WTC11 (cell line): ENCODE results near the gene TUBGCP3.

Experiments
- ATF1 ChIP-seq: sonication (generic); formaldehyde crosslinking; IDR thresholded peaks from 2 replicates; pipeline ENCODE4 v1.8.1; 2023; ENCODE audit warnings: mild to moderate bottlenecking, moderate library complexity, missing genetic modification reagents
- TF ChIP-seq, protein P1 (sequence below): sonication (generic); formaldehyde crosslinking; IDR thresholded peaks from 2 replicates; pipeline ENCODE4 v1.8.1; 2023; ENCODE audit warnings: mild to moderate bottlenecking, missing genetic modification reagents, moderate library complexity
- TF ChIP-seq, protein P2 (sequence below): sonication (generic); formaldehyde crosslinking; IDR thresholded peaks from 2 replicates; pipeline ENCODE4 v1.8.1; 2023; ENCODE audit warnings: mild to moderate bottlenecking, moderate library complexity, missing genetic modification reagents
- TF ChIP-seq, protein P3 (sequence below): fragments of 200-600 bp; IDR thresholded peaks from 2 replicates; pipeline ENCODE4 v1.8.0; 2022; ENCODE audit warnings: antibody characterized with exemption

DNA sequence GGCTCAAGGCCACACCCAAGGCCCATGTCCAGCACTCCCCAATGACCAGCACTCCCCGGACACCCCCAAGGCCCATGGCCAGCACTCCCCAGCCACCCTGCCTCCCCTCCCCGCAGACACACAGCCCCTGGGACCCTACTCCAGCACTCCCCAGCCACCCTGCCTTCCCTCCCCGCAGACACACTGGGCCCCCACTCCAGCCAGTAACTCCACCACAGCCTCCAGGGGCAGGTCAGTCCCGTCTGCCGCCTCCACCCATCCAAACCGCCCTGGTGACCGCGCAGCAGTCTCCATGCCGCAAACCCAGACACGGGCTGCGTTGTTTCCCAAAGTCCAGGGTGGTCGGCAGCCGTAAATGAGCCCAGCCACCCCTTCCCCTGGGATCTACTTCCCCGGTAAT is 141.1 kb downstream of the TUBGCP3 start:
- TF ChIP-seq, protein P1, sequence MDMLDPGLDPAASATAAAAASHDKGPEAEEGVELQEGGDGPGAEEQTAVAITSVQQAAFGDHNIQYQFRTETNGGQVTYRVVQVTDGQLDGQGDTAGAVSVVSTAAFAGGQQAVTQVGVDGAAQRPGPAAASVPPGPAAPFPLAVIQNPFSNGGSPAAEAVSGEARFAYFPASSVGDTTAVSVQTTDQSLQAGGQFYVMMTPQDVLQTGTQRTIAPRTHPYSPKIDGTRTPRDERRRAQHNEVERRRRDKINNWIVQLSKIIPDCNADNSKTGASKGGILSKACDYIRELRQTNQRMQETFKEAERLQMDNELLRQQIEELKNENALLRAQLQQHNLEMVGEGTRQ (CRISPR knock-in tag), result no peak
- TF ChIP-seq, protein P2, sequence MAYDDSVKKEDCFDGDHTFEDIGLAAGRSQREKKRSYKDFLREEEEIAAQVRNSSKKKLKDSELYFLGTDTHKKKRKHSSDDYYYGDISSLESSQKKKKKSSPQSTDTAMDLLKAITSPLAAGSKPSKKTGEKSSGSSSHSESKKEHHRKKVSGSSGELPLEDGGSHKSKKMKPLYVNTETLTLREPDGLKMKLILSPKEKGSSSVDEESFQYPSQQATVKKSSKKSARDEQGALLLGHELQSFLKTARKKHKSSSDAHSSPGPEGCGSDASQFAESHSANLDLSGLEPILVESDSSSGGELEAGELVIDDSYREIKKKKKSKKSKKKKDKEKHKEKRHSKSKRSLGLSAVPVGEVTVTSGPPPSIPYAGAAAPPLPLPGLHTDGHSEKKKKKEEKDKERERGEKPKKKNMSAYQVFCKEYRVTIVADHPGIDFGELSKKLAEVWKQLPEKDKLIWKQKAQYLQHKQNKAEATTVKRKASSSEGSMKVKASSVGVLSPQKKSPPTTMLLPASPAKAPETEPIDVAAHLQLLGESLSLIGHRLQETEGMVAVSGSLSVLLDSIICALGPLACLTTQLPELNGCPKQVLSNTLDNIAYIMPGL (CRISPR knock-in tag), result no peak
- TF ChIP-seq, protein P3, sequence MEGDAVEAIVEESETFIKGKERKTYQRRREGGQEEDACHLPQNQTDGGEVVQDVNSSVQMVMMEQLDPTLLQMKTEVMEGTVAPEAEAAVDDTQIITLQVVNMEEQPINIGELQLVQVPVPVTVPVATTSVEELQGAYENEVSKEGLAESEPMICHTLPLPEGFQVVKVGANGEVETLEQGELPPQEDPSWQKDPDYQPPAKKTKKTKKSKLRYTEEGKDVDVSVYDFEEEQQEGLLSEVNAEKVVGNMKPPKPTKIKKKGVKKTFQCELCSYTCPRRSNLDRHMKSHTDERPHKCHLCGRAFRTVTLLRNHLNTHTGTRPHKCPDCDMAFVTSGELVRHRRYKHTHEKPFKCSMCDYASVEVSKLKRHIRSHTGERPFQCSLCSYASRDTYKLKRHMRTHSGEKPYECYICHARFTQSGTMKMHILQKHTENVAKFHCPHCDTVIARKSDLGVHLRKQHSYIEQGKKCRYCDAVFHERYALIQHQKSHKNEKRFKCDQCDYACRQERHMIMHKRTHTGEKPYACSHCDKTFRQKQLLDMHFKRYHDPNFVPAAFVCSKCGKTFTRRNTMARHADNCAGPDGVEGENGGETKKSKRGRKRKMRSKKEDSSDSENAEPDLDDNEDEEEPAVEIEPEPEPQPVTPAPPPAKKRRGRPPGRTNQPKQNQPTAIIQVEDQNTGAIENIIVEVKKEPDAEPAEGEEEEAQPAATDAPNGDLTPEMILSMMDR, result no peak
- no peak for TF ChIP-seq ATF1 (CRISPR knock-in tag)
